Fibroblast of skin of left quadriceps (primary cell): ENCODE data around the gene KIF7.
"Not testable (repeated sequence)": the region's sequence is repeated elsewhere in the genome, so short reads cannot be mapped to it uniquely, and the experiment has no call there.

Experiments
- DNase-seq, 2 experiments: peaks; one replicate each; pipeline ENCODE4 v3.0.0-alpha.2; 2013; ENCODE audit warnings: low read depth in 2 of 2

Gene KIF7

DNA sequence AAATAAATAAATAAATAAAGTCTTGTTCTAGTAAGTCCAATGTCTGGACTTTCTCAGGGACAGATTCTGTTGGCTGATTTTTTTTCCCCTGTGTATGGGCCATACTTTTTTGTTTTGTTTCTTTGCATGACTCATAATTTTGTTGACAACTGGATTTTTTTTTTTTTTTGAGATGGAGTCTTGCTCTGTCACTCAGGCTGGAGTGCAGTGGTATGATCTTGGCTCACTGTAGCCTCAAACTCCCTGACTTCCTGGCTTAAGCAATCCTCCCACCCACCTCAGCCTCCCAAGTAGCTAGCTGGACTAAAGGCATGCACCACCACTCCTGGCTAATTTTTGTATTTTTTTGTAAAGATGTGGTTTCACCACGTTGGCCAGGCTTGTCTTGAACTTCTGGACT, 41.1 kb downstream of the KIF7 start:
- no peak for DNase-seq

DNA sequence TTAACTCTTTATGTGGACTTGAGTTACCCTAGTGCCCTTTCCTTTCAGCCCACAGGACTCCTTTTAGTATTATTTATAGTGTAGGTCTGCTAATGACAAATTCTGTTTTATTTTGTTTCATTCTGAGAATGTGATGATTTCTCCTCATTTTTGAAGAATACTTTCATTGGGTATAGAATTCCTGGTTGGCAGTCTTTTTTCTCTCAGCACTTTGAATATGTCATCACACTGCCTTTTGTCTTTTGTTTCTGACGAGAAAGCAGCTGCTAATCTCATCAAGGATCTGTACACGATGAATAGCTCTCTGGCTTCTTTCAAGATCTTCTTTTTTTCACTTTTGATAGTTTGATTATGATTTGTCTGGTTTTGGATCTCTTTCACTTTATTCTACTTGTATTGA, 42.2 kb downstream of the KIF7 start:
- no peak for DNase-seq

DNA sequence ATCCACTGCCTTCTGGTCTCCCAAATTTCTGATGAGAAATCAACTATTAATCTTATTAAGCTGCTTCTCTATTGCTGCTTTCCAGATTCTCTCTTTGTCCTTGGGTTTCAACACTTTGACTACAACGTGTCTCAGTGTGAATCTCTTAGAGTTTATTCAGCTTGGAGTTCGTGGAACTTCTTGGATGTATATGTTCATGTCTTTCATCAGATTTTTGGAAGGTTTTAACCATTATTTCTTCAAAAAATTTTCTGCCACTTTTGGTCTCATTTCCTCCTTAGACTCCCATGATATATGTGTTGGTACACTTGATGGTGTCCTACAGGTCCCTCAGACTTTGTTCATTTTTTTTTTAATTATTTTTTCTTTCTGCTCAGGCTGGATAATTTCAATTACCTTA, 44.0 kb downstream of the KIF7 start:
- DNase-seq = no peak

DNA sequence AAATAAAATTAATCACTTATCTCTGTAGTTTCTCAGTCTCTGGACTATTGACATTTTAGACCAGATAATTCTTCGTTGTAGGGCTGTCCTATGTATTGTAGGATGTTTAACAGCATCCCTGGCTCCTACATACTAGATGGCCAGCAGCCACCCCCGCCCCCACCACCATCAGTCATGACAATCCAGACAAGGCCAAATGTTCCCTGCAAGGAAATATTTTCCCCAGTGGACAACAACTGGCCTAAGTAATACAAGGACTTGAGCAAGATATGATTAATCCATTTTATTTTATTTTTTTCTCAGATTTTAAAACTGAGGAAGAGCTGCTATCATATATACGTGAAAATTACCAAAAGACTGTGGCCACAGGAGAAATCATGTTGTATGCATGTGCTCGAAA, 56.2 kb downstream of the KIF7 start:
- no peak for DNase-seq

DNA sequence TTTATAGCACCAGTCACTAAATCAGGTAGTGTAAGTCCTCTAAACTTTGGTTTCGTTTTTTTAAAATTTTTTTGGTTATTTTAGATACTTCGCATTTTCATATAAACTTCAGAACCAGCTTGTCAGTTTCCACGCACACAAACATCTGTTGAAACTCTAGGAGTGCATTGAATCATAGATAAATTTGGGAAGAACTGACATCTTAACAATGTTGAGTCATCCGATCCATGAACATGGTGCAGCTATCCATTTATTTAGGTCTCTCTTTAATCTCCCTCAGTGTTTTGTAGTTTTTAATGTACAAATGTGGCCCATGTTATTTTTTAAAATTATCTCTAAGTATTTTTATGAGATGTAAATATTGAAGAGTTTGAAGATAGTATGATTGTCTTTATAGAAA, 62.2 kb downstream of the KIF7 start:
- no peak for DNase-seq

DNA sequence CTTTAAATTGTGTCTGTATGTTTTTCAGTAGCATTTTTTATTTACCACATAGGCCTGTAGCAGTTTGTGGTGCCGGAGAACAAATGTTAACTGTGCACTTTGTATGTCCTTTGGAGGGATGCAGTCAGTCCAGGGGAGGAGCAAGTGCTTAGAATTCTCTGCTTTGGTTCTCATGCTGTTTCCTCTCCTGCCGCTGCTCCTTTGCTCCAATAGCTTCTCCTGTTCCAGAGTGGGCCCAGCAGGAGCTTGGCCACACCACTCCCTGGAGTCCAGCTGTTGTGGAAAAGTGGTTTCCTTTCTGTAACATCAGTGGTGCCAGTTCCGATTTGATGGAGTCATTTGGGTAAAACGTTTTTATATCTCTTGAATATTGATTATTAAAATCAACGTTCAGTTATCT, 63.4 kb downstream of the KIF7 start:
- no peak for DNase-seq

DNA sequence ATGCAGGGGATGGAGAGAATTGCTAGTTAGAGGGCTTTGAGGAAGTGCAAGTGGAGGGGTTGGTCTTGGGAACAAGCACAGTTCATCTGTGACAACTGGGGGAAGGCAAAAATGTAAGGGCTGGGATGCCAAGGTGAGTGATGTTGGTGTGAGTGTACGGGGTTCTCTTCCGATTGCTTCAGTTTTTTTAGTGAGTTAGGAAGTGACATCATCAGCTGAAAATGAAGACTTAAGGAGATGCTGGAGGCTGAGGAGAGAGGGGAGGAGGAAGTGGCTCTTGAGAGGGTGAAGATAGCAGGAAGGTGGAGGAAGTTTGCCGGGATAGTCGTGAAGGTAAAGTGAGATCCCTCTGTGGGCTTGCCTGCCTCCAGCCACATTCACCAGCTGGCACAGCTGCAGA, 67.3 kb downstream of the KIF7 start:
- peak in 1 of 2 experiments; percentile 21 for DNase-seq

DNA sequence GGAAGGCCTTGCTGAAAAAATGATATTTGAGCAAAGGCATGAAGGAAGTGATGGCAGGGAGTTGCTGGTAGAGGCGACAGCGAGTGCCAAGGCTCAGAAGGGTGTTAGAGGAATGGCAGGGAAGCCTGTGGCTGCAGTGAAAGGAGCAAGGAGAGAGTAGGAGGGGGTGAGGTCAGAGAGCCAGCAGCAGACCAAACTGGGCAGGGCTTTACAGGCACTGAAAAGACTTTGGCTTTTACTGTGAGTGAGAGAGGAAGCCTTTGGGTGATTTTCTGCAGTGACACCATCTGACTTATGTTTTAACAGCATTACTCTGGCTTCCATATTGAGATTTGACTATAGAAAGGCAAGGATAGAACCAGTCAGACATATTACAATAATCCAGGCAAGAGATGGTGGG, 68.6 kb downstream of the KIF7 start:
- no peak for DNase-seq

DNA sequence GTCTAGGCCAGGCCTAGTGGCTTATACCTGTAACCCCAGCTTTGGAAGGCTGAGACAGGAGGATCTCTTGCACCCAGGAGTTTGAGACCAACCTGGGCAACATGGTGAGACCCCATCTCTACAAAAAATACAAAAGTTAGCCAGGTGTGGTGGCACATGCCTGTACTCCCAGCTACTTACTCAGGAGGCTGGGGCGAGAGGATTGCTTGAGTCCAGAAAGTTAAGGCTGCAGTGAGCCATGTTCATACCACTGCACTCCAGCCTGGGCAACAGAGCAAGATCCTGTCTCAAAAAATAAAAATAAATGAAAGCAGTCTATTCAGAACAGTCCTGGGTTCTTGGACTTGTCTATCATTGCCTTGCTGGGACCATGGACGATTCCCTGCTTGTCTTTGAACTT, 74.5 kb downstream of the KIF7 start:
- DNase-seq = not testable (repeated sequence)

DNA sequence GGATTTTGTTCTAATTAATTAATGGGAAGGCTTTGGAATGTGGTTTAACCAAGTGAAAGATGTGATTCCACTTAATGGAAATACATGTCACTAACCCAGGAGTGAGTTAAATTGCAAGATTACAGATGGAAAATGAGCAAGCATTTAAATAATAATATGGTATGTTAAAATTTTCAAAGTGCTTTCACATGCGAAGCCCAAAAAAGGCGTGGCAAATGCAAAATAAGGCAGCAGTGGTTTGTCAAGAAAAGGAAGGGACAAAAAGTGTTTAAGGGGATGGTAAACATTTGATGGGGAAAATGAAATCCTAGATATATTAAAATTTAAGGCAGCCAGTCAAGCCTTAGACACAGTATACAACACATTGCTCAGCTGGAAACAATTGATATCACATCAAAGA, 77.1 kb downstream of the KIF7 start:
- no peak for DNase-seq
